Uterus (tissue), 2 donors: Measurements from ENCODE around the gene PTGES3L.

ENCODE experiments used
- CTCF ChIP-seq, 4 experiments: fragments of 200-600 bp in 2 of 4; fragments of 450-650 bp in 2 of 4; sonication (generic) in 2 of 4; IDR thresholded peaks; one replicate each; pipeline ENCODE4 v1.5.1; 2016 to 2019; ENCODE audit warnings: antibody characterized with exemption in 4 of 4, mild to moderate bottlenecking in 2 of 4, moderate library complexity in 1 of 4
- POLR2A ChIP-seq, 2 donors: fragments of 450-650 bp; IDR thresholded peaks; one replicate each; pipeline ENCODE4 v1.6.1; 2016; ENCODE audit warnings: antibody characterized with exemption in 2 of 2, mild to moderate bottlenecking in 1 of 2, moderate library complexity in 1 of 2

DNA sequence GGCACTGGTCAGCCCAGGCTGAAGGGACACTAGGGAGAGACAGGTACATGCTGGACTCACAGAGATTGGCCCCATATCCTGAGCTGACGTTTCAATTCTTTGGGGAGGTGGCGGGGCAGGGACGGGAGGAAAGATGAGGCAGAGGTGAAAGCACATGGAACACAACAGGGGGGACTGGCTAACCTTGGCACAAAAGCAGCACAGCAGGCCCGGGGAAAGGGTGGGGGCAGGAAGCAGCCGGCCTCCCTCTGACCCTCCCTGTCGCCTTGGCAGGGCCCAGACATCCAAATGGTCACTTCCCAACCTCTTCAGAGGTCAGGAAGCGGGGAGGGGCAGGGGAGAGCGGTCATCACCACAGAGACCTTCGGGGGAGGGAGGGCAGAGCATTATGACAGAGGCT, 35.7 kb upstream of the PTGES3L start:
- TF ChIP-seq CTCF (IDR thresholded peaks at IDR 0.05) = no peak
- no peak for TF ChIP-seq POLR2A (IDR thresholded peaks at IDR 0.05)
